GM12878 (cell line): Measurements from ENCODE around the gene ANO6. TPM values are rescaled to one million over a fixed set of nuclear protein-coding genes. Genes with fewer than 3 reads are reported as not detected.

Source experiments
- ATAC-seq: fragments of 200-7000 bp; cut with Tn5 transposase; 3 replicates; pipeline ENCODE4 v1.9.1; 2020; ENCODE audit warnings: mild to moderate bottlenecking, moderate library complexity
- BruUV-seq: library from RNA; stranded (reverse); fragments of 400-500 nt; replicated peaks from 2 replicates; lab custom pipeline; 2021; lab: Mats Ljungman, UMichigan
- CTCF ChIA-PET: fragments of 300-600 bp; sonication (Branson Sonifier 250); formaldehyde crosslinking; extraction: SDS; loops from one replicate; lab custom pipeline; 2021; ENCODE audit warnings: inconsistent platforms; lab: Yijun Ruan, JAX
- POLR2A ChIA-PET: fragments of 350-600 bp; formaldehyde crosslinking; extraction: SDS; loops from one replicate; lab custom pipeline; 2021; ENCODE audit warnings: inconsistent platforms; lab: Charles Lee
- RAD21 ChIA-PET: fragments of 300-600 bp; sonication (Branson Sonifier 250); formaldehyde crosslinking; loops from one replicate; lab custom pipeline; 2023; ENCODE audit warnings: antibody characterized with exemption; ENCODE audit not compliant: unreplicated experiment; lab: Charles Lee
- SMC1A ChIA-PET: fragments of 300-600 bp; sonication (Branson Sonifier 250); formaldehyde crosslinking; loops from one replicate; lab custom pipeline; 2023; ENCODE audit not compliant: unreplicated experiment, uncharacterized antibody; lab: Charles Lee
- DNase-seq: peaks from one replicate; pipeline ENCODE4 v3.0.0-alpha.2; 2011; ENCODE audit warnings: low read depth, low spot score
- FAIRE-seq: peaks from 3 replicates; lab custom pipeline; 2011; peaks lifted over from hg19 to GRCh38; lab: Jason Lieb, UNC
- H2AFZ ChIP-seq: 2 replicates; pipeline ENCODE4 v1.6.0; 2011; ENCODE audit warnings: low read depth, low read length, control low read depth; ENCODE audit not compliant: control insufficient read depth
- H3K27ac ChIP-seq: 2 replicates; pipeline ENCODE4 v1.5.1; 2011; ENCODE audit warnings: control low read depth; ENCODE audit not compliant: control insufficient read depth, insufficient read depth
- H3K27me3 ChIP-seq, 2 experiments: replicated peaks in 1 of 2; 2 replicates each; pipeline versions ENCODE4 v1.6.0 to v1.6.1; 2011; ENCODE audit warnings: low read length in 1 of 2; ENCODE audit not compliant: control insufficient read depth in 2 of 2, insufficient read depth in 2 of 2
- H3K36me3 ChIP-seq, 2 experiments: 2 replicates each; pipeline ENCODE4 v1.5.1; 2011; ENCODE audit warnings: low read length in 1 of 2; ENCODE audit not compliant: control insufficient read depth in 2 of 2, insufficient read depth in 2 of 2
- H3K4me1 ChIP-seq: 2 replicates; pipeline ENCODE4 v1.6.1; 2011; ENCODE audit warnings: mild to moderate bottlenecking, low read length, moderate library complexity, mixed read lengths; ENCODE audit not compliant: control insufficient read depth, insufficient read depth
- H3K4me2 ChIP-seq: 2 replicates; pipeline ENCODE4 v1.6.0; 2011; ENCODE audit warnings: control low read depth; ENCODE audit not compliant: control insufficient read depth, insufficient read depth
- H3K4me3 ChIP-seq: fragments of 200-600 bp; sonication (generic); 2 replicates; pipeline ENCODE4 v1.5.1; 2016
- H3K79me2 ChIP-seq: 2 replicates; pipeline ENCODE4 v1.6.0; 2011; ENCODE audit warnings: low read length; ENCODE audit not compliant: control insufficient read depth, insufficient read depth
- H3K9ac ChIP-seq: 2 replicates; pipeline ENCODE4 v1.8.0; 2011; ENCODE audit warnings: low read length, control low read depth, mixed read lengths; ENCODE audit not compliant: control insufficient read depth, insufficient read depth
- H3K9me3 ChIP-seq: replicated peaks from 3 replicates; pipeline ENCODE4 v1.5.1; 2011; ENCODE audit warnings: mild to moderate bottlenecking, low read length; ENCODE audit not compliant: control insufficient read depth, insufficient read depth
- H4K20me1 ChIP-seq: 2 replicates; pipeline ENCODE4 v1.6.0; 2011; ENCODE audit not compliant: control insufficient read depth, insufficient read depth
- BCL3 ChIP-seq: IDR thresholded peaks from 2 replicates; pipeline ENCODE4 v1.6.1; 2011; ENCODE audit warnings: borderline replicate concordance, low read depth, mild to moderate bottlenecking, moderate library complexity, low read length; ENCODE audit not compliant: insufficient read depth, poor library complexity, severe bottlenecking
- BMI1 ChIP-seq: fragments of 450-650 bp; IDR thresholded peaks from 2 replicates; pipeline ENCODE4 v1.6.1; 2016; ENCODE audit warnings: mild to moderate bottlenecking, moderate library complexity, borderline replicate concordance
- E2F4 ChIP-seq: IDR thresholded peaks from 2 replicates; pipeline ENCODE4 v1.6.1; 2012; ENCODE audit warnings: low read depth, low read length, improper control_type of control experiment
- E2F8 ChIP-seq: fragments of 450-650 bp; IDR thresholded peaks from 2 replicates; pipeline ENCODE4 v1.6.1; 2018; ENCODE audit warnings: mild to moderate bottlenecking, low read depth, moderate library complexity; ENCODE audit not compliant: partially characterized antibody
- HDAC2 ChIP-seq: fragments of 200-600 bp; sonication (generic); IDR thresholded peaks from 2 replicates; pipeline ENCODE4 v1.6.1; 2017
- KLF5 ChIP-seq: fragments of 450-650 bp; IDR thresholded peaks from 2 replicates; pipeline ENCODE4 v1.6.1; 2014; ENCODE audit warnings: mild to moderate bottlenecking; ENCODE audit not compliant: partially characterized antibody
- NR2C1 ChIP-seq: fragments of 450-650 bp; IDR thresholded peaks from 2 replicates; pipeline ENCODE4 v1.6.1; 2017; ENCODE audit warnings: antibody characterized with exemption, mild to moderate bottlenecking, moderate library complexity
- NR2C2 ChIP-seq: IDR thresholded peaks from 2 replicates; pipeline ENCODE4 v1.6.1; 2011; ENCODE audit warnings: borderline replicate concordance, low read depth; ENCODE audit not compliant: control insufficient read depth, insufficient read length
- RBBP5 ChIP-seq: fragments of 200-600 bp; sonication (generic); conservative IDR thresholded peaks from 2 replicates; pipeline ENCODE4 v1.6.1; 2016
- SUPT20H ChIP-seq: IDR thresholded peaks from 2 replicates; pipeline ENCODE4 v1.6.1; 2011; ENCODE audit warnings: low read depth, mild to moderate bottlenecking, low read length, moderate library complexity, borderline replicate concordance; ENCODE audit not compliant: control insufficient read depth
- ZBTB11 ChIP-seq: fragments of 450-650 bp; formaldehyde crosslinking; IDR thresholded peaks from 2 replicates; pipeline ENCODE4 v1.5.0; 2022; ENCODE audit warnings: mild to moderate bottlenecking, missing genetic modification characterization
- WGBS: methylation state at CpG from one replicate; pipeline ENCODE4 v1.1.6; 2016; ENCODE audit warnings: low lambda C conversion rate; ENCODE audit not compliant: insufficient replicate concordance, insufficient coverage; ENCODE audit errors: missing lambda C conversion rate; 5-methylcytosine and 5-hydroxymethylcytosine counted together
- in situ Hi-C: fragments of 300-500 bp; cut with MboI; formaldehyde crosslinking; loops from 9 replicates; pipeline ENCODE4 v1.14.3; 2018; ENCODE audit warnings: mixed read lengths
- intact Hi-C: fragments of 100-400 bp; cut with micrococcal nuclease; formaldehyde crosslinking; loops from one replicate; pipeline ENCODE4 v1.14.2; 2022; ENCODE audit not compliant: unreplicated experiment
- polyA plus RNA-seq, 11 experiments: library from polyadenylated mRNA; depleted of rRNA in 4 of 11; unstranded in 6 of 11; stranded (reverse) in 5 of 11; fragments of >200 nt; fragmentation: Nextera tagmentation in 4 of 11; fragmentation: Illumina TruSeq in 1 of 11; extraction: Ambion mirVana in 4 of 11; extraction: Trizol in 1 of 11; gene quantifications; 1 replicate in 1 of 11; 2 replicates in 10 of 11; pipeline versions ENCODE4 v1.2.1 to v1.2.3, GENCODE V29; 2011 to 2016; ENCODE audit warnings: inconsistent platforms in 2 of 11, missing spikeins in 2 of 11, low read depth in 1 of 11
- total RNA-seq, 4 experiments: library from RNA; depleted of rRNA in 3 of 4; stranded (reverse); fragments of >200 nt in 3 of 4; fragmentation: Illumina TruSeq in 1 of 4; extraction: Trizol in 1 of 4; gene quantifications; 2 replicates each; pipeline versions ENCODE4 v1.2.1 to v1.2.3, GENCODE V29; 2013 to 2021

ANO6 gene
- total and polyA plus RNA-seq, 10 of the 15 experiments (the other 5 are each of a cell fraction or from before 2014, with no cell fraction given): 4.6 to 30.3 (median 26.0) TPM

- no peak for TF ChIP-seq RBBP5
- TF ChIP-seq BCL3: no peak
These were observed 246.6 kb downstream of the ANO6 start (continued) for GRCh38 chr12:45462506-45462905.

GRCh38 chr12:45464699-45465098 is 248.8 kb downstream of the ANO6 start:
- BruUV-seq: no TSS peak

More at GRCh38 chr12:45464699-45465098, 248.8 kb downstream of the ANO6 start:
- no peak for DNase-seq
- no peak overlapping the region for H3K4me3 ChIP-seq
- H3K27me3 ChIP-seq: peaks cover 0 to 1% of the 10 kb centered on the region in 2 experiments; a peak in 1 of 4 replicates
- no peaks in the 10 kb centered on the region for H3K36me3 ChIP-seq
- intact Hi-C loops (no loop called here), in situ Hi-C loops (no loop called here)
- no peak overlapping the region for H3K9ac ChIP-seq
- ATAC-seq: no peak
- CTCF ChIA-PET: no interaction called here
- no peaks in the 10 kb centered on the region for H3K9me3 ChIP-seq
- no peak for FAIRE-seq
- RAD21 ChIA-PET: no interaction called here
- H3K27ac ChIP-seq: no peak overlapping the region
- no peaks in the 10 kb centered on the region for H4K20me1 ChIP-seq
- H3K4me1 ChIP-seq: no peaks in the 10 kb centered on the region
- SMC1A ChIA-PET: no interaction called here
- WGBS: 64% methylated on average over 4 of the region's 4 CpGs
- H3K4me2 ChIP-seq: no peak overlapping the region
- no peaks in the 10 kb centered on the region for H3K79me2 ChIP-seq
- H2AFZ ChIP-seq: no peak overlapping the region
- TF ChIP-seq NR2C2 (no peak), HDAC2 (no peak), E2F8 (no peak), KLF5 (no peak), NR2C1 (no peak), E2F4 (no peak), ZBTB11 (no peak), BMI1 (no peak), SUPT20H (no peak)
- POLR2A ChIA-PET: no interaction called here
